ENCODE measurements around the gene DSCAM. TPM values are rescaled to one million over a fixed set of nuclear protein-coding genes. Genes with fewer than 3 reads are reported as not detected.
"Not testable (repeated sequence)": the region's sequence is repeated elsewhere in the genome, so short reads cannot be mapped to it uniquely, and the experiment has no call there.

DSCAM gene
- total RNA-seq, 1 experiment from 2014 or later: not detected

GRCh38 chr21:40461008-40461407, 385.9 kb downstream of the DSCAM start:
- no peak for DNase-seq (ENCODE audit: low spot score)

GRCh38 chr21:40457741-40458140, 389.2 kb downstream of the DSCAM start:
- DNase-seq (ENCODE audit: low spot score): no peak

GRCh38 chr21:40454057-40454456, 392.9 kb downstream of the DSCAM start:
- no peak for DNase-seq (ENCODE audit: low spot score)

- DNase-seq (ENCODE audit: low spot score): no peak
Measured at GRCh38 chr21:40453183-40453582, 393.8 kb downstream of the DSCAM start.

GRCh38 chr21:40452548-40452947, 394.4 kb downstream of the DSCAM start:
- DNase-seq (ENCODE audit: low spot score): no peak

- no peak for DNase-seq (ENCODE audit: low spot score)
Measured at GRCh38 chr21:40447016-40447415, 399.9 kb downstream of the DSCAM start.

GRCh38 chr21:40445349-40445921, 401.5 kb downstream of the DSCAM start:
- DNase-seq (ENCODE audit: low spot score): no peak

GRCh38 chr21:40439581-40439980, 407.4 kb downstream of the DSCAM start:
- not testable (repeated sequence) for DNase-seq (ENCODE audit: low spot score)

GRCh38 chr21:40438616-40439015, 408.3 kb downstream of the DSCAM start:
- DNase-seq (ENCODE audit: low spot score): no peak

GRCh38 chr21:40436261-40436660, 410.7 kb downstream of the DSCAM start:
- DNase-seq (ENCODE audit: low spot score): no peak

- DNase-seq (ENCODE audit: low spot score): no peak
Measured at GRCh38 chr21:40433538-40433937, 413.4 kb downstream of the DSCAM start.

GRCh38 chr21:40425981-40426380, 421.0 kb downstream of the DSCAM start:
- no peak for DNase-seq (ENCODE audit: low spot score)

- no peak for DNase-seq (ENCODE audit: low spot score)
Measured at GRCh38 chr21:40422896-40423635, 423.9 kb downstream of the DSCAM start.

- no peak for DNase-seq (ENCODE audit: low spot score)
Measured at GRCh38 chr21:40421121-40421520, 425.8 kb downstream of the DSCAM start.

- DNase-seq (ENCODE audit: low spot score): no peak
Measured at GRCh38 chr21:40416572-40416971, 430.4 kb downstream of the DSCAM start.

- no peak for DNase-seq (ENCODE audit: low spot score)
Measured at GRCh38 chr21:40408561-40408960, 438.4 kb downstream of the DSCAM start.

GRCh38 chr21:40404396-40404800, 442.6 kb downstream of the DSCAM start:
- DNase-seq (ENCODE audit: low spot score): no peak

- DNase-seq (ENCODE audit: low spot score): no peak
Measured at GRCh38 chr21:40402884-40403582, 443.9 kb downstream of the DSCAM start.

GRCh38 chr21:40395732-40396131, 451.2 kb downstream of the DSCAM start:
- no peak for DNase-seq (ENCODE audit: low spot score)

GRCh38 chr21:40393066-40393465, 453.9 kb downstream of the DSCAM start:
- no peak for DNase-seq (ENCODE audit: low spot score)

- DNase-seq (ENCODE audit: low spot score): no peak
Measured at GRCh38 chr21:40388046-40388445, 458.9 kb downstream of the DSCAM start.

- no peak for DNase-seq (ENCODE audit: low spot score)
Measured at GRCh38 chr21:40386981-40387747, 459.8 kb downstream of the DSCAM start.

Measured in A172 (cell line).